Activated gamma-delta T cell (primary cell): ENCODE results near the gene NOL11.
"Not testable (repeated sequence)": the region's sequence is repeated elsewhere in the genome, so short reads cannot be mapped to it uniquely, and the experiment has no call there.

Experiments
- DNase-seq: peaks from one replicate; lab custom pipeline; 2025; lab: John Stamatoyannopoulos, UW

The NOL11 gene

GRCh38 chr17:67754001-67754400 is 36.3 kb downstream of the NOL11 start:
- no peak for DNase-seq

GRCh38 chr17:67754686-67755085 is 37.0 kb downstream of the NOL11 start:
- DNase-seq = not testable (repeated sequence)

- not testable (repeated sequence) for DNase-seq
These were observed 39.0 kb downstream of the NOL11 start for GRCh38 chr17:67756766-67757165.

GRCh38 chr17:67759355-67760171 is 41.8 kb downstream of the NOL11 start:
- DNase-seq = no peak

- no peak for DNase-seq
These were observed 47.9 kb downstream of the NOL11 start for GRCh38 chr17:67765623-67766022.

GRCh38 chr17:67769231-67769630 is 51.5 kb downstream of the NOL11 start:
- DNase-seq = no peak

- no peak for DNase-seq
These were observed 52.8 kb downstream of the NOL11 start for GRCh38 chr17:67770539-67770938.

- DNase-seq = no peak
These were observed 54.9 kb downstream of the NOL11 start for GRCh38 chr17:67772679-67773078.

GRCh38 chr17:67773246-67773645 is 55.5 kb downstream of the NOL11 start:
- DNase-seq = no peak

GRCh38 chr17:67779098-67779672 is 61.4 kb downstream of the NOL11 start:
- no peak for DNase-seq

- DNase-seq = no peak
These were observed 66.8 kb downstream of the NOL11 start for GRCh38 chr17:67784364-67785121.

GRCh38 chr17:67785122-67785477 is 67.4 kb downstream of the NOL11 start:
- DNase-seq = no peak

GRCh38 chr17:67785504-67785903 is 67.8 kb downstream of the NOL11 start:
- DNase-seq = no peak
